Measurements from ENCODE around the gene IL1RAPL1.

The IL1RAPL1 gene

GRCh38 chrX:28922106-28922505 lies 334.9 kb downstream of the IL1RAPL1 start:
- H3K4me3 ChIP-seq (ENCODE audit: low read depth, low read length): no peak overlapping the region
- in situ Hi-C loops (cut with HindIII; ENCODE audit: low sequenced_read_pairs): no loop called here
- no peak for TF ChIP-seq CTCF (IDR thresholded peaks at IDR 0.05; ENCODE audit: low read depth, low read length, missing control alignments)
- DNase-seq (ENCODE audit: low read depth): no peak

- H3K4me3 ChIP-seq (ENCODE audit: low read depth, low read length): no peak overlapping the region
- peak; percentile 3 for DNase-seq (ENCODE audit: low read depth)
- TF ChIP-seq CTCF (IDR thresholded peaks at IDR 0.05; ENCODE audit: low read depth, low read length, missing control alignments): no peak
- in situ Hi-C loops (cut with HindIII; ENCODE audit: low sequenced_read_pairs): no loop called here
These were observed 359.6 kb downstream of the IL1RAPL1 start for GRCh38 chrX:28946846-28947245.

GRCh38 chrX:28960063-28960462 lies 372.8 kb downstream of the IL1RAPL1 start:
- no peak overlapping the region for H3K4me3 ChIP-seq (ENCODE audit: low read depth, low read length)
- TF ChIP-seq CTCF (IDR thresholded peaks at IDR 0.05; ENCODE audit: low read depth, low read length, missing control alignments): no peak
- in situ Hi-C loops (cut with HindIII; ENCODE audit: low sequenced_read_pairs): no loop called here
- DNase-seq (ENCODE audit: low read depth): no peak

GRCh38 chrX:28966331-28966730 lies 379.1 kb downstream of the IL1RAPL1 start:
- H3K4me3 ChIP-seq (ENCODE audit: low read depth, low read length): no peak overlapping the region
- DNase-seq (ENCODE audit: low read depth): no peak
- in situ Hi-C loops (cut with HindIII; ENCODE audit: low sequenced_read_pairs): no loop called here
- no peak for TF ChIP-seq CTCF (IDR thresholded peaks at IDR 0.05; ENCODE audit: low read depth, low read length, missing control alignments)

GRCh38 chrX:28969126-28969525 lies 381.9 kb downstream of the IL1RAPL1 start:
- in situ Hi-C loops (cut with HindIII; ENCODE audit: low sequenced_read_pairs): no loop called here
- no peak for DNase-seq (ENCODE audit: low read depth)
- no peak for TF ChIP-seq CTCF (IDR thresholded peaks at IDR 0.05; ENCODE audit: low read depth, low read length, missing control alignments)
- no peak overlapping the region for H3K4me3 ChIP-seq (ENCODE audit: low read depth, low read length)

GRCh38 chrX:28979877-28980276 lies 392.6 kb downstream of the IL1RAPL1 start:
- TF ChIP-seq CTCF (IDR thresholded peaks at IDR 0.05; ENCODE audit: low read depth, low read length, missing control alignments): no peak
- DNase-seq (ENCODE audit: low read depth): no peak
- in situ Hi-C loops (cut with HindIII; ENCODE audit: low sequenced_read_pairs): no loop called here
- no peak overlapping the region for H3K4me3 ChIP-seq (ENCODE audit: low read depth, low read length)

- in situ Hi-C loops (cut with HindIII; ENCODE audit: low sequenced_read_pairs): no loop called here
- H3K4me3 ChIP-seq (ENCODE audit: low read depth, low read length): no peak overlapping the region
- no peak for TF ChIP-seq CTCF (IDR thresholded peaks at IDR 0.05; ENCODE audit: low read depth, low read length, missing control alignments)
- DNase-seq (ENCODE audit: low read depth): no peak
These were observed 394.7 kb downstream of the IL1RAPL1 start for GRCh38 chrX:28981952-28982351.
